NT2/D1 (cell line): Measurements from ENCODE around the gene HOXB8.
A peak's percentile ranks its signal among the peaks of the same experiment; 100 is the strongest.

Experiments used
- SUZ12 ChIP-seq: IDR thresholded peaks from 2 replicates; pipeline ENCODE4 v1.6.1; 2011; ENCODE audit not compliant: insufficient read length, insufficient read depth; ENCODE audit errors: extremely low read depth
- ZNF274 ChIP-seq: IDR thresholded peaks from 2 replicates; pipeline ENCODE4 v1.6.1; 2011; ENCODE audit warnings: mild to moderate bottlenecking, low read depth, low read length

GRCh38 chr17:48571024-48571818, 43.9 kb downstream of the HOXB8 start:
- TF ChIP-seq ZNF274 (no peak), SUZ12 (peak; percentile 28)
